Islet of Langerhans (tissue), 1 donor: Measurements from ENCODE around the gene DYSF.
"Not testable (repeated sequence)": the region's sequence is repeated elsewhere in the genome, so short reads cannot be mapped to it uniquely, and the experiment has no call there.

Source experiments
- FAIRE-seq: peaks from one replicate; lab custom pipeline; 2011; peaks lifted over from hg19 to GRCh38; lab: Jason Lieb, UNC

DYSF gene

DNA sequence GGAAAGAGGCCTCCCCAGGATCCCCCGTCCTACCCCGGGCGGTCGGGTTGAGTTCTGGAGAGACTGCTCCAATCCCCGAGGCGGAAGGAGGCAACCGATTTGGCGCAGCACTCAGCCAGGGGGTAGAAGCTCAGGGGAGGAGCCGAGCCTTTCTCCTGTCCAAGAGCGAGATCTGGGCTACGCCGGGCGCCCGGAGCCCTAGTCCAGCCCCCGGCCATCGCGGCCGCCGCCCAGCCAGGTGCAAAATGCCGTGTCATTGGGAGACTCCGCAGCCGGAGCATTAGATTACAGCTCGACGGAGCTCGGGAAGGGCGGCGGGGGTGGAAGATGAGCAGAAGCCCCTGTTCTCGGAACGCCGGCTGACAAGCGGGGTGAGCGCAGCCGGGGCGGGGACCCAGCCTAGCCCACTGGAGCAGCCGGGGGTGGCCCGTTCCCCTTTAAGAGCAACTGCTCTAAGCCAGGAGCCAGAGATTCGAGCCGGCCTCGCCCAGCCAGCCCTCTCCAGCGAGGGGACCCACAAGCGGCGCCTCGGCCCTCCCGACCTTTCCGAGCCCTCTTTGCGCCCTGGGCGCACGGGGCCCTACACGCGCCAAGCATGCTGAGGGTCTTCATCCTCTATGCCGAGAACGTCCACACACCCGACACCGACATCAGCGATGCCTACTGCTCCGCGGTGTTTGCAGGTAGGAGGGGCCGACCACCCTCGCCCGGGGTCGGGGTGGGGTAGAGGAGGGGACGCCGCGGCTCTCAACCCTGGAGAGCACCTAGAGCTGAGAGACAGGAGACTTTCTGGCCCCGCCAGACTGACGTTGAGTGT lies at the start of gene DYSF:
Gene DYSF, plus strand, starts transcription at position 158 of the 817 bp plus-strand sequence.
- no peak for FAIRE-seq

DNA sequence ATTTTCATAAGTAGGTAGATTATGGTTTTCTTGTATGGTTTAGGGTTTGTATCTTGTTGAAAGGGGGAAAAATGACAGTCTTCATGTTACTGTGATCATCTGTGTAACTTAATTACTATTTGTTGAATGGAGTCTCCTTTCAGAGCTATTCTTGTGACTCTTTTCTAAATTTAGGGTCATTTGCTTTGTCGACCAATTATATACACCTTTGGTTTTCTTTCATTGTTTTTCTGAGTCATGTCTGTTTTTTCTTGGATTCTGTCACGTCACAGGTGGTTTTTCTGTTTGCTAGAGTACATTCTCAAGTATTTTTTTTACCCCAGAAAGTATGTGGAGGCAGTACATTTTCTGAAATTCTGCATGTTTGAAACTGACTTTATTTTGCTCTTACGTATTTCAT lies 43.8 kb upstream of the DYSF start:
- no peak for FAIRE-seq

DNA sequence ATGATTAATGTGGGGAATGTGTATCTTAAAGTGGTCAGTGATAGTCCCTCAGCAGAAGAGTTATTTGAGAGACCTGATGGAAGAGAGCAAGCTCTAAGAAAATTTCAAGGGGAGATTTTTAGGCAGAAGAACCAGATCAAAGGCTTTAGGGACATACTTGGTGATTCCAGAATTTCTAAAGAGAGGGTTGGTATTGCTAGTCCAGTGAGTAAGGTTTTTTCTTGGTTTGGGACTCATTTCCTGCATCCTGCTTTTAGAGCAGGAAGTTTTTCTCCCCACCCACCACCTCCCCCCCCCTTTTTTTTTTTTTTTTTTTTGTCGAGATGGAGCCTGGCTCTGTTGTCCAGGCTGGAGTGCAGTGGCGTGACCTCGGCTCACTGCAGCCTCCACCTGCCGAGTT lies 42.7 kb upstream of the DYSF start:
- FAIRE-seq, result no peak

DNA sequence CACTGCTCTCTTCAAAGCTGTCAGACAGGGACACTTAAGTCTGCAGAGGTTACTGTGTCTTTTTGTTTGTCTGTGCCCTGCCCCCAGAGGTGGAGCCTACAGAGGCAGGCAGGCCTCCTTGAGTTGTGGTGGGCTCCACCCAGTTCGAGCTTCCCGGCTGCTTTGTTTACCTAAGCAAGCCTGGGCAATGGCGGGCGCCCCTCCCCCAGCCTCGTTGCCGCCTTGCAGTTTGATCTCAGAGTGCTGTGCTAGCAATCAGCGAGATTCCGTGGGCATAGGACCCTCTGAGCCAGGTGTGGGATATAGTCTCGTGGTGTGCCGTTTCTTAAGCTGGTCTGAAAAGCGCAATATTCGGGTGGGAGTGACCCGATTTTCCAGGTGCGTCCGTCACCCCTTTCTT lies 36.5 kb upstream of the DYSF start:
- FAIRE-seq, result not testable (repeated sequence)

DNA sequence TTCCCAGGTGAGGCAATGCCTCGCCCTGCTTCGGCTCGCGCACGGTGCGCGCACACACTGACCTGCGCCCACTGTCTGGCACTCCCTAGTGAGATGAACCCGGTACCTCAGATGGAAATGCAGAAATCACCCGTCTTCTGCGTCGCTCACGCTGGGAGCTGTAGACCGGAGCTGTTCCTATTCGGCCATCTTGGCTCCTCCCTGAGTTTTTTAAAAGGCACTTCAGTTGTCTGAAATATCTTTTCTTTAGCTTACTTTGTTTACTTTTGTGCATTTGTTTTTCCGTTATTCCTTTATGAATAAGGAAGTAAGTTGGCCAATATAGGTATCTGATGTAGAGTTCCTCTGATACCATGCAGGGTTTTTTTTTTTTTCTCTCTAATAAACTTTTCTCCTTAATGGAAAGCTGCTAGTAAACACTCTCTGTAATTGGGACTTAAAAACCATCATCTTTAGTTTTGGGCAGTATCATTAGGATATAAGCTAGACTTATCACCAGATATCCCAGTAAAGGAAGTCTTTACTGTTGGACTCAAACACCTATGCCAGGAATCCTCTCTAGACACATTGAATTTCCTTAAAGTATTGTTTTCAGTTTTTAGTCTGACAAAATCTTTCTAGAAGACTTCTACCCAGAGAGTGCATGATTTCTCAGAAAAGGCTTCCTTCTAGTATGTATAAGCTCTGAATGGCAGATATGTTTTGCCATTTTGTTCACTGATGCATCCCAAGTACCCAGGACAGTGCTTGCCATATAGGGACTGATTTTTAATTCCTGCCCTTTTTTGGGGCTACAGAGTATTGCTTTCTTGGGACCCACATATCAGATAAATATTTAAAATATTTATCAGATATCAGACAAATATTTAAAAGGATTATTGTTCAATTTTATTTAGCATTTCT lies 35.8 kb upstream of the DYSF start:
- FAIRE-seq, result peak; percentile 82

DNA sequence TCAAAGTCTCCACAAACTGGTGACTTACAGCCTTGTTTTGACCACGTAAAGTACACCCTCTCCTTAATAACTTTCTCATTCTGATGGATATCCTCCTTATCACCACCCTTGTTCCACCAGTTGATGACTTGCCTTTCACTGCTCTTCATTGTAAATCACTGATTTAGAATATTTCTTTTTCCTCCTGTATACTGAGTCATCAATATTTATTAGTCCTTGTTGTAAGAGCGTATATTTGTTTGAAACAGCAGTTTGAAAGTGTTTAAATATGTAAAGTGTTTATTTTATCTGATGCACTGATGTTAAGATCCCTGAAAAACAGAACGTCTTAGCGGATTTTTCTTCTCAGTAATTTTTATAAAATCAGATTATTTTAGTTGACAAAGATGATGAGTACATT lies 34.2 kb upstream of the DYSF start:
- no peak for FAIRE-seq

DNA sequence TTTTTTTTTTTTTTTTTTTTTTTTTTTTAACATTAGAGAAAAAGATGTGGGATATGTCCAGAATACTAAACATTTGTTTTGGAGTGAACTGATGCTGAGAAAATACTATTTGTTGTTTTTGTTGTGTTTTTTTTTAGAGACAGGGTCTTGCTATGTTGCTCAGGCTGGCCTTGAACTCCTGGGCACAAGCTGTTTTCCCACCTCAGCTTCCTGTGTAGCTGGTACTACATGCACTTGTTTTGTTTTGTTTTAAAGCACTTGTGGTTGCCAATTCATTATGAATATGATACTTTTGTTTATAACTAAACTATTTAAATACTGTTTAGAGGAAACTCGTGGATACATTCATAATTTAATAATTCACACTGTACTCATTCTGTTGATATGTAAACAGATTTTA lies 33.4 kb upstream of the DYSF start:
- FAIRE-seq, result no peak

DNA sequence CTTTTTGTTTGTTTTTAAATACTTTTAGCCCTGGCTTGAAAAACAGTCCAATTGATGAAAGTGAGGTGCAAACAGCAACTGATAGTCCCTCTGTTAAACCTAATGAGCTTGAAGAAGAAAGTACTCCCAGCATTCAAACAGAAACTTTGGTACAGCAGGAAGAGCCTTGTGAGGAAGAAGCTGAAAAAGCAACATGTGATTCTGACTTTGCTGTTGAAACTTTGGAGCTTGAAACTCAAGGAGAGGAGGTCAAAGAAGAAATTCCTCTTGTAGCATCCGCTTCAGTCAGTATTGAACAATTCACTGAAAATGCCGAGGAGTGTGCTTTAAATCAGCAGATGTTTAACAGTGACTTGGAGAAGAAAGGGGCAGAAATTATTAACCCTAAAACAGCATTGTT lies 30.6 kb upstream of the DYSF start:
- no peak for FAIRE-seq

DNA sequence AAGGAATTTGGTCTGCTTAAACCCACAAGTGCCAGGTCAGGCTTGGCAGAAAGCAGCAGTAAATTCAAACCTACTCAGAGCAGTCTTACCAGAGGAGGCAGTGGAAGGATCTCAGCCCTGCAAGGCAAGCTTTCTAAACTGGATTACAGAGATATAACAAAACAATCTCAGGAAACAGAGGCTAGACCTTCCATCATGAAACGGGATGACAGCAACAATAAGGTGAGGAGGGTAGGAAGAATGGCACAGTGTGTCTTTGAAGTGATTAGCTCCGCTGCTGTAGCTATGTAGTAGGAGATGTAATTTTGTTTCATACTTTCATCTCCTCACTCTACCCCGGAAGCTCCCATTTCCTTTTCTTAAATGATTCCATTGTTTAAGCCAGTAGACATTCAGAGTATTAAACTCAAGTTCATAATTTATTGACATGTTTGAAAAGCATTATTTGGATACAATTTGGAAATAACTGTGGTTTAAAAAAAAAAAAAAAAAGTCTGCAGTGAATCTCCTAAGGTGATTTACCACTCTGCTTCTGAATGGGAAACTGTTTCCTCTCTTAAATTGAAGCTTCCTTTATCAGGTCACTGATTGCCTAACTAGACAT lies 29.4 kb upstream of the DYSF start:
- FAIRE-seq, result no peak

DNA sequence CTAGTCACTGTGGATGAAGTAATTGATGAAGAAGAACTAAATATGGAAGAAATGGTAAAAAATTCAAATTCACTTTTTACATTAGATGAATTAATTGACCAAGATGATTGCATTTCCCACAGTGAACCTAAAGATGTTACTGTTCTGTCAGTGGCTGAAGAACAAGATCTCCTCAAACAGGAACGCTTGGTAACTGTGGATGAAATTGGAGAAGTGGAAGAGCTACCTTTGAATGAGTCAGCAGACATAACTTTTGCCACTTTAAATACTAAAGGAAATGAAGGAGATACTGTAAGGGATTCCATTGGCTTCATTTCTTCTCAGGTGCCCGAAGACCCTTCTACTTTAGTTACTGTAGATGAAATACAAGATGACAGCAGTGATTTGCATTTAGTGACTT lies 26.6 kb upstream of the DYSF start:
- FAIRE-seq, result no peak

DNA sequence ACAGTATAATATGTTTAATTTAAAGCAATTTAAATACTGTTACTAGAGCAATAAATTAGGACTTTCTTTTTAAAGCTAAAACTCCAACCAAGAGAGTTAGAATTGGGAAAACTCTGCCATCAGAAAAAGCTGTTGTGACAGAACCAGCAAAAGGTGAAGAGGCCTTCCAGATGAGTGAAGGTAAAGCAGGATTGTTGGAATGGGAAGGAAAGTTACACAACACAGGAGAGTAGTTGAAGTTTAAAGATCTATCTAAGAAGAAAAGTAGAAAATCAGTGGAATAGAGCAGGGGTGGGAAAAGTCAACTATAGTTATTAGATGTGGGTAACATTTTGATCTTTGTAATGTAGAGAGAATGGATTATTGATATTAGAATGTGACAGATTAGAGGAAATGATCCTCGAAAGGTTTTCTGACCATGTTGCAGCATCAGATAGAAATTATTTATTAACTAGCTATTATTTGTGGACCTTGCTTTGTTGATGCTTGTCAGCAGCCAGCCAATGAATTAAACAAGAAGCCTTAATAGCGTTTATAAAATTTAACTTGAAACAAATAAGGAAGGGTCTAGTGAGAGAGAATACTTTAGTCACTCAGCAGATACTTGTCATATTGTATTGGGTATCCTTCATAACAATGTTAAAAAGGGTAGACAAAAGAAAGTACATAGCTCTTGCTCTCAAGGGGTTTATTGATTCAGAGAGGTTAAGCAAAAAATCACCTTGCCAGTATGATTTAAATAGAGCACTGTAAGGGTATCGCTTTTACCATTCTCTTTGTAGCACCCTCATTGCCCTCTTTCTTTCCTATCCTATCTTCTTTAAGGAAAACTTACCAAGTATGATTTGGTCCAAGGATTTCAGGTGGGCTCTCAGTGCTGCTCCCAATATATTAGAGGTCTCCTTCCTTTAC lies 24.6 kb upstream of the DYSF start:
- FAIRE-seq, result no peak

DNA sequence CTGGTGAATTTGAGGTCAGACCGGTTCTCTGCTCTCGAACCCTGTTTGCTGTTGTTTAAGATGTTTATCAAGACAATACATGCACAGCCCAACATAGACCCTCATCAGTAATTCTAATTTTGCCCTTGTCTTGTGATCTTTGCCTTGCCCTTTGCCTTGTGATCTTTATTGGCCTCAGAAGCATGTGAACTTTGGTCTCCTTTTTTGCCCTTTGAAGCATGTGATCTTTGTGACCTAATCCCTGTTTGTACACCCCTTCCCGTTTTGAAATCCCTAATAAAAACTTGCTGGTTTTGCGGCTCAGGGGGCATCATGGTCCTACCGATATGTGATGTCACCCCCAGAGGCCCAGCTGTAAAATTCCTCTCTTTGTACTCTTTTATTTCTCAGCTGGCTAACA lies 8.2 kb upstream of the DYSF start:
- FAIRE-seq, result not testable (repeated sequence)

DNA sequence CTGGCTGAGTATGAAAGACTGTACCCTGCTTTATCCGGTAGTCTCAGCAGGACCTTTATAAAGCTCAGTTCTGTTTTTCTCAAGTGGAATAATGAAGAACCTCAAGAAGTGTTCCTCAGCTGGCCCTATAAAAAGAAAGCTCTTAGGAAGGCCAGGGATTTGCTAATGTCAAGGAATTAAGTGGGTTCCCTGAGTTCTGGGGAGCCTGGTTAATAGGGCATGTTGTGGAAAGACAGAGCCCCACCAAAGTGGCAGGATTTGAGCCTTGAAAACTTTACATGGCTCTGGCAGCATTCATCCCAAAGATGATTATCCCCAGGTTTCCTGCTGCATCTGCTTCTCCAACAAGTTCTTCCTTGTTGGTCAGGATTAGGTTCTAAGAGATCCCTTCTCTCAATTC lies 6.9 kb upstream of the DYSF start:
- no peak for FAIRE-seq

DNA sequence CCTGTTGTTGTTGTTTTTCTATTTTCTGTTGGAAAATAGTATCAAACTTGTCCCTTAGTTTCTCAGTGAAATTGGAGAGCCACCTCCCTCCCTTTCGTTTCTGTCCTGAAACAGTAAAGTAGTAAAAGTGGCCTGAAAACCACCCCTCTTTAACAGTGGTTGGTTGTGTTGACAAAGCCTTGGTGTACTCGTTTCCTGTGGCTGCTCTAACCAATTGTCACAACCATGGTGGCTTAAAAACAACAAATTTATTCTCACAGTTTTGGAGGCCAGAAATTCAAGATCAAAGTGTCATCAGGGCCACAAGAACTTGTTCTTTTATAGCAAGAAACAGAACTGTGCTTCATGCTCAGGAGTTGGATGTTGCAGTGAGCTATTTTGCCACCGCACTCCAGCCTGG lies 4.0 kb upstream of the DYSF start:
- no peak for FAIRE-seq

DNA sequence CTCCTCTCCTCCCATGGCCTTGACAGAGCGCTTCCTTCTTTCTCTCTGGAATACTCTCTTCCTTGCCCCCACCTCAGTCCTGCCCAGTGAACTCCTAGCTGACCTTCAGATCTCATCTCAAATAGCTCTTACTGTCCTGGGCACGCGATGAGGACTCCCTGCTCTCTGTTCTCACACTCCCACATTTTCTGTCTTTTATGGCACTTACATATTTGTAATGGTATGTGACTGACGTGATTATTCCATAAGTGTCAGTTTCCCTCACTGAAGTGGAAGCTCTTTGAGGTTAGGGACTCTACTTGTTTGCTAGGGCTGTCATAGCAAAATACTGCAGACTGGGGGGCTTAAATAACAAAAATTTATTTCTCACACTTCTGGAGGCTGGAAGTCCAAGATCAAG lies 1.7 kb upstream of the DYSF start:
- FAIRE-seq, result no peak

DNA sequence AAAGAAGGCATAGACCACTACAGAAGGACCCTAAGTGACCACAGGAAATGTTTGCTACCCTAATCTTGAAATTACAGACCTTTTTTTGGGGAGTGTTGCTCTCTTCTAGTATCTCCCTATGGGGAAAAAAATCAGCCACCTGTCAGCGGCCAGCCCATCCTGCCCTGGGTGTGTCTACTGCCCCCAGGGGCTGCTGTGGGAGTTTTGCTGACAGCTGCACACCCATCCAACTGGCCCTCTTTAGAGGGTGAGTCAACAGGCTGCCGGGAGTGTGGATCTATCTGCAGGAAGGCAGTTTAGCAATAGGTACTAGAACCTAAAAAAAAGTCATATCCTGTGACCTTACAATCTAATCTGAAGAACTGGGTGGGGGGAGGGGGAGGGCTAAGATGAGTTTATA lies 796 bp upstream of the DYSF start:
- FAIRE-seq, result no peak

DNA sequence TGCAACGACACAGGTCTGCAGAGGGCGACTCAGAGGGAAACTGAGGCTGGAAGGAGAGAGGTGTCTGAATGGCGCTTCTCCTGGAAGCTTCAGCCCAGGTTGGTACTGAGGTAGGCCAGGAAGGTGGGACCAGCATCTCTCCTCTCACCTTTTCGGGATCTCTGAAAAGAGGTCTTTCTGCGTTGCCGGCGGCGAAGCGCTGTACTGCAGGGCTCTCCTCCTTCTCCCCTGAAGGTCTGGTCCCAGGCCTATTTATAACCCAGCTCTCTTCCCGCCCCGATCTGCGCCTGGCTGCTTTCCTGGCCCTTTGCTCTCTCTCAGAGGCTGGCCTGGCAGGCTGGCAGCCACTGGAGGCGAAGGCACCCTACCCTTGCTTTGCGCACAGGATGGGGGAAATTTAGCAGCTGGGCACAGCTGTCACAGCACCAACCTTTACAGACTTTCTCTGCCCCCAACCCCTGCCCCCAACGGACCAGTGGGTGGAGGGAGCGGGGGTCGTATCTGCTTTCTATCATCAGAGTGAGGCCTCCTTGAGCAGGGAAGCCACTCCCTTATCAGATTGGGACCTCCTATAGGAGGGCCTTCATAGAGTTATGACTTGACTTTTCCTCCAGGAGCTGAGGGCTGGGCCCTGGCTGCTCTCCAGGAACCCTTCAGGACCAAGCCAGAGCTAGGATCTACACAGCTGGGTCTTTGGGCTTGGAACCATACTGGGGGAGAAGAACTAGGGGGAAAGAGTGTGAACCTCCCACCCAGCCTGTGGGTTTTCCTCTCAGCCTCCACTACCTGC lies 1.1 kb downstream of the DYSF start:
- no peak for FAIRE-seq

DNA sequence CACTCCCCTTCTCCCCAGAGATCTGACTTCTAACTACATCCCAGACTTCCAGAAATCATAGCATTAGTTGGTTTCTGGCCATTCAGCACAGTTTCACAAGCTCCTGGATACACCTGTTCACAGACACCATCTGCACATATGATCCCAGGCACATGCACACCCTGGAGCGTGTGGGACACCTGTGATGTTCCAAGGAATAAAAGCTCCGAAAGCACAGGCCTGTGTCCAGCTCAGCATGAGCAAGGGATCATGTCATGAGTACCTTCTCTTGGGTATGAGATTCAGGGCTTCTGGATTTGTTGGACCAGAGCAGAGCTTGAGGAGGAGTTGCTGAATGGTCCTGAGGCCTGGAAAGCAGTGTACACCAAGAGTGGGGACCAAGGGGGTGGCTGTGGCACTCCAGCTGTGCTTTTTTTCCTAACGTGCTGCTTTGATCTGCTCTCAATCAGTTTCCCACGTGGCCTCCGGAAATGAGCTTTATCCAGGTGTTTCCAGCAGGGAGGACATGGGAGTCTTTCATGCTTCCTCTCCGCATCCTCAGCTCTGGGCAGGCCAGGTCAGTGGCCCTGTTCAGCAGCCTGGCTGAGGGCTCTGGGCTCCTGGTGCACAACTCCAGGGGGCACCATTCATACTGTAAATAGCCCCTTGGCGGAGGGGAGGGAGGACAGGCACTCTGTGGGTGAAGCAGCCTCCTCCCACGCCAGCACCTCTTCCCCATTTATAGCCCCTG lies 1.8 kb downstream of the DYSF start:
- FAIRE-seq, result no peak

DNA sequence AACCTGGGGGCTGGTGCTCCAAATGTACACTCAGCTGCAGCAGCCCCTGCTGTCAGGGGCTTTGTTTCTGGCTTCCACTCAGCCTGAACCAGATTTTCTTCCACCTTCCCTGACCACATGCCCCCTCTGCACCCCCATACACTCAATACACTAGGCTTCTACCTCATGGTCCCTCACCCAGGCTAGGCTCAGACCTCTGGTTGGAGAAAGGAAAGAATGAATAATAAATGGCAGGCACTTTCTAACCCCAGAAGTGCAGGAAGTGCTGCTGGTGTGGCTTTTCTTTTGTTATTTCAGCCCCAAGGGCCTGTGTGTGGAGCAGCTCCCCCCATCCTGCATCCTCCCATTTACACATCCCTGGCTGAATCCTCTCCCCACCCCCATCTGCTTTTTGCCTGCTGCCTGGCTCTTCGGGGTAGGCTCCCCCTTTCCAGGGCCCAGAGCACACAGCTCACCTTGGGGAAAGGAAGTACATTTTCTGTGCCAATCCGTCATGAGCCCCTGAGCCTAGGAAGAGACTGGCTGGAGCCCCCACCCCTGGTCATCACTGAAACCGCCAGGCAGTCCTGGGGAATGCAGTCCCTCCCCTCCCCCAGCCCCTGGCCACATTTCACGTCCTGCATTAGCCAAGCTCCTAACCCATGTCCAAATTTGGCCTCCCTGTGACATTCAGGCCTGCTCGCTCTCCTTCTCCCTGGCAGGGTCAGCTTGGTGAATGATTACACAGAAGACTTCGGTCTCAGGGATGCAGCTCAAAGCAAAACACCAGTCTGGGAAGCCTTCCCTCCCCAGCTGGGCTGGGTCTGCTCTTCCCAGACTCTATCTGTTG lies 2.6 kb downstream of the DYSF start:
- FAIRE-seq, result no peak

DNA sequence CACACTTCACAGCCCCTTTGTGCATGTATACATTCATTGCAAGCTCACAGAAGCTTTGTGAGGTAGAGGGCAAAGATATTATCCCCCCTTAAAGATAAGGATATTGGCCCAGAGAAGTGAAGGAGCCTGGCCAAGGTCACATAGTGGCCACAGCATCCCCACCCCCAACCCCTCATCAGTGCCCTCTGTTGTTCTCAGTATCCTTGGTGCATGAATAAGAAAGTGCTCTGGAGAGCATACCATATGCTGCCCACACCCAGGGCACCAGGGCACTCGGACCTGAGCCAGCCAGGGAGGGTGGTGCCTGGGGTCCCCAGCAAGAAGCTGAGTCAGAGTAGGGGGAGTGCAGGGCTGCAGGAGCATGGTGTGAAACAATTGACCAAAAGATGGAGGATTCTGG lies 3.3 kb downstream of the DYSF start:
- no peak for FAIRE-seq
